ENCODE results near the gene CAMK4. TPM values are rescaled to one million over a fixed set of nuclear protein-coding genes. Genes with fewer than 3 reads are reported as not detected.
"Not testable (repeated sequence)": the region's sequence is repeated elsewhere in the genome, so short reads cannot be mapped to it uniquely, and the experiment has no call there.

CAMK4 gene
- total RNA-seq, 1 donor, result 1.3 TPM

GRCh38 chr5:111347021-111347420 lies 122.8 kb downstream of the CAMK4 start:
- TF ChIP-seq, protein P1, sequence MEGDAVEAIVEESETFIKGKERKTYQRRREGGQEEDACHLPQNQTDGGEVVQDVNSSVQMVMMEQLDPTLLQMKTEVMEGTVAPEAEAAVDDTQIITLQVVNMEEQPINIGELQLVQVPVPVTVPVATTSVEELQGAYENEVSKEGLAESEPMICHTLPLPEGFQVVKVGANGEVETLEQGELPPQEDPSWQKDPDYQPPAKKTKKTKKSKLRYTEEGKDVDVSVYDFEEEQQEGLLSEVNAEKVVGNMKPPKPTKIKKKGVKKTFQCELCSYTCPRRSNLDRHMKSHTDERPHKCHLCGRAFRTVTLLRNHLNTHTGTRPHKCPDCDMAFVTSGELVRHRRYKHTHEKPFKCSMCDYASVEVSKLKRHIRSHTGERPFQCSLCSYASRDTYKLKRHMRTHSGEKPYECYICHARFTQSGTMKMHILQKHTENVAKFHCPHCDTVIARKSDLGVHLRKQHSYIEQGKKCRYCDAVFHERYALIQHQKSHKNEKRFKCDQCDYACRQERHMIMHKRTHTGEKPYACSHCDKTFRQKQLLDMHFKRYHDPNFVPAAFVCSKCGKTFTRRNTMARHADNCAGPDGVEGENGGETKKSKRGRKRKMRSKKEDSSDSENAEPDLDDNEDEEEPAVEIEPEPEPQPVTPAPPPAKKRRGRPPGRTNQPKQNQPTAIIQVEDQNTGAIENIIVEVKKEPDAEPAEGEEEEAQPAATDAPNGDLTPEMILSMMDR (IDR thresholded peaks at IDR 0.05; ENCODE audit: insufficient read depth, low read depth, low read length), result no peak
- no peak overlapping the region for H3K4me3 ChIP-seq (ENCODE audit: low read depth, low read length)
- no peak for DNase-seq (ENCODE audit: low read depth)

- no peak overlapping the region for H3K4me3 ChIP-seq (ENCODE audit: low read depth, low read length)
- DNase-seq (ENCODE audit: low read depth), result no peak
- TF ChIP-seq, protein P1 (IDR thresholded peaks at IDR 0.05; ENCODE audit: insufficient read depth, low read depth, low read length), result no peak
These were observed 124.6 kb downstream of the CAMK4 start for GRCh38 chr5:111348661-111349329.

DNA sequence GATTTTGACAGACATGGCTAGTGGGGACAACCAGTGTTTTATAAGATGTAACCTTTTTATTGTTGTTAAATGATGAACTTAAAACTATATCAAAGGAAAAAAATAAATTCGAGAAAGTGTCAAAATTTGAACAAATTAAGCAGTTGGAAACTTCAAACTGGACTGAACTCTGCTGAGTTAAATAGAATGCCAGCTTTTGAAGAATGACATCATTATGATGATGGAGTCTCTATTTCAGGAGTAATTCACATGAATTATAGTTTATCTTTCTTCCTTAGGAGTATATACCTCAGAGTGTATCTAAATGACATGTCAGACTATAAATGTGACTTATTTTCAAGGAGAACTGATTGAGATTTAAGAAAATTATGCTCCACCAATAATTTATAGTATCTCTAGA lies 125.2 kb downstream of the CAMK4 start:
- TF ChIP-seq, protein P1 (IDR thresholded peaks at IDR 0.05; ENCODE audit: insufficient read depth, low read depth, low read length), result no peak
- DNase-seq (ENCODE audit: low read depth), result no peak
- H3K4me3 ChIP-seq (ENCODE audit: low read depth, low read length), result no peak overlapping the region

DNA sequence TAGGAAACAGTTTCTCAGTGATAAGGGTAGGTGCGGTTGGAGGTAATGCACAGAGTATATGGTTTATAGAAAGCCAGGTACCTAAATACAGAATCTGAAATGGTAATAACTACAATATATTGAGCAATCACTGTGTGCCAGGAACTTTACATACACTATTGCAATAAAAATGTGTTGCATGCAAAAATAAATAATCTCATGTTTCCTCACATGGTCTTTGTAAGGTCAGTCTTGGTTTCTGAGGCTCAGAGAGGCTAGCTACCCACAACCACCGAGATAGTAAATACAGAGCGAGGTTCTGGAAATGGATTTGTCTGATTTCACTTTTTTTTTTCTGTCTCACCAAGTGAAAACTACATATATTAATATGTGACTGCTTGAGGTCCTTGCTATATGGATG lies 128.9 kb downstream of the CAMK4 start:
- TF ChIP-seq, protein P1 (IDR thresholded peaks at IDR 0.05; ENCODE audit: insufficient read depth, low read depth, low read length), result no peak
- DNase-seq (ENCODE audit: low read depth), result peak; percentile 4
- no peak overlapping the region for H3K4me3 ChIP-seq (ENCODE audit: low read depth, low read length)

DNA sequence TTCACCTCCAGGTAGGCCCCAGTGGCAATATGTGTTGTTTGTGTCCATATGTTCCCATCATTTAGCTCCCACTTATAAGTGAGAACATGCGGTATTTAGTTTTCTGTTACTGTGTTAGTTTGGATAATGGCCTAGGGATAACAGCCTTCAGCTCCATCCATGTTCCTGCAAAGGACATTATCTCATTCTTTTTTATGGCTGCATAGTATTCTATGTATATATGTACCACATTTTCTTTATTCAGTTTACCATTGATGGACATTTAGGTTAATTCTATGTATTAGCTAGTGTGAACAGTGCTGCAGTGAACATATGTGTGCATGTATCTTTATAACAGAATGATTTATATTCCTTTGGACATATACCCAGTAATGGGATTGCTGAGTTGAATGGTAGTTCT lies 134.5 kb downstream of the CAMK4 start:
- DNase-seq (ENCODE audit: low read depth), result not testable (repeated sequence)

GRCh38 chr5:111360173-111360572 lies 136.0 kb downstream of the CAMK4 start:
- no peak overlapping the region for H3K4me3 ChIP-seq (ENCODE audit: low read depth, low read length)
- DNase-seq (ENCODE audit: low read depth), result no peak
- TF ChIP-seq, protein P1 (IDR thresholded peaks at IDR 0.05; ENCODE audit: insufficient read depth, low read depth, low read length), result no peak

More for the DNA sequence above, 134.5 kb downstream of the CAMK4 start:
- H3K4me3 ChIP-seq (ENCODE audit: low read depth, low read length), result not testable (repeated sequence)

DNA sequence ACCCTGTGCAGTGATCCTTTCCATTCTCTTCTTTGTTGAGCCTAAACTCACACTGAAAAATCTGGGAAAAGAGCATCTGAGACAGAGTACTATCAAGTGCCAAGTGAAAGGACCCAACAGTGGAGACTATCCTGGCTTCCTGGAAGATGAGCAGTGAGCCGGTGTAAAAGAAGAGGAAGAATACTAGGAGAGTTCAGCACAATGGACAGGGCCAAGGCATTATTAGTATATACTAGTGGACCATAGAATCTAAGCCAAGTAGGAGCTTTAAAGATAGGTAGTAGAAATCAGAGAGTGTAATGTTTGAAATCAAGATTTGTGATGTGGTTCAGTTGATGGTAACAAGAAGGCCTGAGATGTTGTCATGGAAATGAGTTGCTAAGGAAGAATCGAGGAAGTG lies 140.8 kb downstream of the CAMK4 start:
- DNase-seq (ENCODE audit: low read depth), result peak; percentile 9

More for the DNA sequence above, 140.8 kb downstream of the CAMK4 start:
- no peak overlapping the region for H3K4me3 ChIP-seq (ENCODE audit: low read depth, low read length)
- TF ChIP-seq, protein P1 (IDR thresholded peaks at IDR 0.05; ENCODE audit: insufficient read depth, low read depth, low read length), result no peak

All from fibroblast of villous mesenchyme (primary cell).